Measurements from ENCODE around the gene FAM47E. TPM values are rescaled to one million over a fixed set of nuclear protein-coding genes. Genes with fewer than 3 reads are reported as not detected.

FAM47E gene
- total RNA-seq, 3 donors from 2014 or later (not counting 1 experiment from before 2014, with no cell fraction given), result 0.21 to 0.85 TPM; not detected in 1

GRCh38 chr4:76216975-76217814 is 34.3 kb upstream of the FAM47E start:
- H3K27ac ChIP-seq (ENCODE audit: low read length), result no peak overlapping the region
- TF ChIP-seq CTCF (IDR thresholded peaks at IDR 0.05), result no peak
- H3K9me3 ChIP-seq (ENCODE audit: control insufficient read depth, insufficient read depth, low read length), result no peaks in the 10 kb centered on the region
- H3K4me3 ChIP-seq (ENCODE audit: low read length), result no peak overlapping the region
- no peaks in the 10 kb centered on the region for H3K36me3 Mint-ChIP-seq
- no peaks in the 10 kb centered on the region for H3K36me3 ChIP-seq (ENCODE audit: control insufficient read depth, insufficient read depth, low read length)
- 98% methylated on average over 5 of the region's 6 CpGs for WGBS (ENCODE audit: insufficient coverage)
- no peaks in the 10 kb centered on the region for H3K27me3 ChIP-seq (ENCODE audit: control insufficient read depth, insufficient read depth, low read length)
- peak overlapping the region in 1 of 2 donors; percentile 11 for H3K27ac Mint-ChIP-seq
- H3K27me3 Mint-ChIP-seq (ENCODE audit: low read depth in 2 of 2), result peaks cover 3 to 6% of the 10 kb centered on the region in 2 donors
- ATAC-seq, result no peak
- H3K9me3 Mint-ChIP-seq, result no peaks in the 10 kb centered on the region
- peaks cover 23% of the 10 kb centered on the region for H3K4me1 ChIP-seq (ENCODE audit: control insufficient read depth, insufficient read depth, low read length)
- peaks cover 21 to 26% of the 10 kb centered on the region in 2 donors for H3K4me1 Mint-ChIP-seq
- DNase-seq, result no peak
- no peak overlapping the region for H3K4me3 Mint-ChIP-seq
- intact Hi-C loops (cut with micrococcal nuclease), result no loop called here

- Histone ChIP-seq H3K9me3 (ENCODE audit: control insufficient read depth, insufficient read depth, low read length) (no peaks in the 10 kb centered on the region), H3K27ac (ENCODE audit: low read length) (no peak overlapping the region), H3K4me1 (ENCODE audit: control insufficient read depth, insufficient read depth, low read length) (peaks cover 8% of the 10 kb centered on the region), H3K27me3 (ENCODE audit: control insufficient read depth, insufficient read depth, low read length) (no peaks in the 10 kb centered on the region), H3K36me3 (ENCODE audit: control insufficient read depth, insufficient read depth, low read length) (no peaks in the 10 kb centered on the region), H3K4me3 (ENCODE audit: low read length) (no peak overlapping the region)
- DNase-seq (no peak), ATAC-seq (no peak)
- WGBS (ENCODE audit: insufficient coverage), result 58% methylated on average over 3 of the region's 7 CpGs
- peaks cover 6% of the 10 kb centered on the region in 2 donors for H3K27me3 Mint-ChIP-seq (ENCODE audit: low read depth in 2 of 2)
- no peak for TF ChIP-seq CTCF (IDR thresholded peaks at IDR 0.05)
- no peak overlapping the region for H3K27ac Mint-ChIP-seq
- intact Hi-C loops (cut with micrococcal nuclease), result no loop called here
- peaks cover 4 to 8% of the 10 kb centered on the region in 2 donors for H3K4me1 Mint-ChIP-seq
- no peaks in the 10 kb centered on the region for H3K36me3 Mint-ChIP-seq
- H3K4me3 Mint-ChIP-seq, result no peak overlapping the region
- H3K9me3 Mint-ChIP-seq, result no peaks in the 10 kb centered on the region
Observed at GRCh38 chr4:76219299-76220055, 32.0 kb upstream of the FAM47E start.

- DNase-seq (no peak), ATAC-seq (no peak)
- H3K9me3 Mint-ChIP-seq, result peaks cover 0 to 7% of the 10 kb centered on the region in 2 donors
- peaks cover 6% of the 10 kb centered on the region for H3K36me3 Mint-ChIP-seq
- H3K4me1 ChIP-seq (ENCODE audit: control insufficient read depth, insufficient read depth, low read length), result no peaks in the 10 kb centered on the region
- intact Hi-C loops (cut with micrococcal nuclease), result no loop called here
- peaks cover 0 to 4% of the 10 kb centered on the region in 2 donors for H3K4me1 Mint-ChIP-seq
- H3K9me3 ChIP-seq (ENCODE audit: control insufficient read depth, insufficient read depth, low read length), result peaks cover 4% of the 10 kb centered on the region
- no peak overlapping the region for H3K4me3 Mint-ChIP-seq
- WGBS (ENCODE audit: insufficient coverage), result 79% methylated on average over 3 of the region's 3 CpGs
- no peaks in the 10 kb centered on the region for H3K36me3 ChIP-seq (ENCODE audit: control insufficient read depth, insufficient read depth, low read length)
- peaks cover 14 to 15% of the 10 kb centered on the region in 2 donors for H3K27me3 Mint-ChIP-seq (ENCODE audit: low read depth in 2 of 2)
- no peak overlapping the region for H3K27ac ChIP-seq (ENCODE audit: low read length)
- H3K27ac Mint-ChIP-seq, result no peak overlapping the region
- no peak for TF ChIP-seq CTCF (IDR thresholded peaks at IDR 0.05)
- H3K27me3 ChIP-seq (ENCODE audit: control insufficient read depth, insufficient read depth, low read length), result no peaks in the 10 kb centered on the region
- no peak overlapping the region for H3K4me3 ChIP-seq (ENCODE audit: low read length)
Observed at GRCh38 chr4:76224171-76224570, 27.4 kb upstream of the FAM47E start.

Data from natural killer cell (primary cell).